Uterus (tissue), 4 donors: ENCODE measurements around the gene CPNE4. TPM values are rescaled to one million over a fixed set of nuclear protein-coding genes. Genes with fewer than 3 reads are reported as not detected.

Source experiments
- DNase-seq, 2 donors: peaks; one replicate each; pipeline ENCODE4 v3.0.0-alpha.2; 2019 to 2020
- H3K27ac ChIP-seq, 2 donors: fragments of 200-600 bp; sonication (generic); 1 replicate in 1 of 2; 2 replicates in 1 of 2; pipeline ENCODE4 v1.5.1; 2016 to 2018
- H3K27me3 ChIP-seq, 2 donors: fragments of 200-600 bp; sonication (generic); one replicate each; pipeline ENCODE4 v1.5.1; 2018 to 2019; ENCODE audit warnings: control low read depth in 1 of 2
- H3K36me3 ChIP-seq, 2 donors: fragments of 200-600 bp; sonication (generic); one replicate each; pipeline ENCODE4 v1.5.1; 2019; ENCODE audit warnings: control low read depth in 1 of 2
- H3K4me1 ChIP-seq, 2 donors: fragments of 200-600 bp; sonication (generic); one replicate each; pipeline ENCODE4 v1.5.1; 2018 to 2019; ENCODE audit warnings: control low read depth in 1 of 2
- H3K4me3 ChIP-seq, 2 donors: fragments of 200-600 bp; sonication (generic); 1 replicate in 1 of 2; 2 replicates in 1 of 2; pipeline ENCODE4 v1.5.1; 2018 to 2019; ENCODE audit warnings: mild to moderate bottlenecking in 1 of 2
- H3K9me3 ChIP-seq, 2 donors: fragments of 200-600 bp; sonication (generic); one replicate each; pipeline ENCODE4 v1.5.1; 2019; ENCODE audit warnings: control low read depth in 1 of 2
- POLR2A ChIP-seq, 2 donors: fragments of 450-650 bp; IDR thresholded peaks; one replicate each; pipeline ENCODE4 v1.6.1; 2016; ENCODE audit warnings: antibody characterized with exemption in 2 of 2, mild to moderate bottlenecking in 1 of 2, moderate library complexity in 1 of 2
- intact Hi-C: fragments of 100-400 bp; cut with DNase I; formaldehyde crosslinking; loops from one replicate; pipeline ENCODE4 v1.15.1; 2023; ENCODE audit warnings: low total_unique reads
- total RNA-seq, 4 donors: library from RNA; depleted of rRNA in 3 of 4; stranded (reverse); fragments of >200 nt in 3 of 4; gene quantifications; one replicate each; pipeline versions ENCODE4 v1.1.0 to v1.2.4, GENCODE V29; 2014 to 2023
- TF ChIP-seq, protein P1 (sequence below), 4 experiments: fragments of 200-600 bp in 2 of 4; fragments of 450-650 bp in 2 of 4; sonication (generic) in 2 of 4; IDR thresholded peaks; one replicate each; pipeline ENCODE4 v1.5.1; 2016 to 2019; ENCODE audit warnings: antibody characterized with exemption in 4 of 4, mild to moderate bottlenecking in 2 of 4, moderate library complexity in 1 of 4
- donor health status: DM: yes; HTN: yes; CAD: no.

Gene CPNE4
- total RNA-seq, 4 donors from 2014 or later, result 0.35 TPM; not detected in 3

DNA sequence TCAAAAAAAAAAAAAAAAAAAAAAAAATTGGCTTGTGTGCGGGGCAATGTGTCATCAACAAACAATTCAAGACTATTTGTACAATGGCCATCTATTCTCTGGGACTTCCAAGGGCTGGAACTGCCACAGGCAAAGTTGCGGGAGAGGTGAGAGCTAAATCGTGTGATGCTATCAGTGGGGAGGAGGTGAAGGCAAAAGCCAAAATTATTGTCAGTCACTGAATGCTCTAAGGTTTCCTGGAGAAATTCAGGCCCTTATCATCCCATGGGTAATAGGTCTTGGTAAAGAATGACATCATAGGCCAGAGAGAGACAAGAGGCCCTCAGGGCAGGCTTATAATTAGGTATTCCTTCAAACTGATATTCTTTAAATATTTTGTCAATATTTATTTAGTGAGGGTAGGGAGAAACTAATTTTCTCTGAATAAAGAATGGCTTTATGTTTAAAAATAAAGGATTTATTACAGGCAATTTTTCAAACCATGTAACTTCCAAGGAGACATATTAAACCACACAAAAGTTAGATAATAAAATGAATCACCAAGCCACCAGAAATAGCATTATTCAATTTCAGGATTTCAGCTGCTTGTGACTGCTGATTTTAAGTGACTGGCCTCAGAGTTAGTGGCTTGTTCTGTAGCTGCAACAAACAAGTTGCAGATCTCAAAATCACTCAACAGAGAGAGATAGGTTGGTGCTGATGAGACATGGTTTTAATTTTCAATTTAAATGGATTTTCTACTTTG is 305.7 kb downstream of the CPNE4 start:
- H3K36me3 ChIP-seq, result no peaks in the 10 kb centered on the region
- no peaks in the 10 kb centered on the region for H3K9me3 ChIP-seq
- no peak overlapping the region for H3K4me3 ChIP-seq
- TF ChIP-seq POLR2A (IDR thresholded peaks at IDR 0.05), result no peak
- TF ChIP-seq, protein P1, sequence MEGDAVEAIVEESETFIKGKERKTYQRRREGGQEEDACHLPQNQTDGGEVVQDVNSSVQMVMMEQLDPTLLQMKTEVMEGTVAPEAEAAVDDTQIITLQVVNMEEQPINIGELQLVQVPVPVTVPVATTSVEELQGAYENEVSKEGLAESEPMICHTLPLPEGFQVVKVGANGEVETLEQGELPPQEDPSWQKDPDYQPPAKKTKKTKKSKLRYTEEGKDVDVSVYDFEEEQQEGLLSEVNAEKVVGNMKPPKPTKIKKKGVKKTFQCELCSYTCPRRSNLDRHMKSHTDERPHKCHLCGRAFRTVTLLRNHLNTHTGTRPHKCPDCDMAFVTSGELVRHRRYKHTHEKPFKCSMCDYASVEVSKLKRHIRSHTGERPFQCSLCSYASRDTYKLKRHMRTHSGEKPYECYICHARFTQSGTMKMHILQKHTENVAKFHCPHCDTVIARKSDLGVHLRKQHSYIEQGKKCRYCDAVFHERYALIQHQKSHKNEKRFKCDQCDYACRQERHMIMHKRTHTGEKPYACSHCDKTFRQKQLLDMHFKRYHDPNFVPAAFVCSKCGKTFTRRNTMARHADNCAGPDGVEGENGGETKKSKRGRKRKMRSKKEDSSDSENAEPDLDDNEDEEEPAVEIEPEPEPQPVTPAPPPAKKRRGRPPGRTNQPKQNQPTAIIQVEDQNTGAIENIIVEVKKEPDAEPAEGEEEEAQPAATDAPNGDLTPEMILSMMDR (IDR thresholded peaks at IDR 0.05), result no peak
- no peak overlapping the region for H3K27ac ChIP-seq
- intact Hi-C loops, result no loop called here
- no peak for DNase-seq
- no peaks in the 10 kb centered on the region for H3K4me1 ChIP-seq
- no peaks in the 10 kb centered on the region for H3K27me3 ChIP-seq

DNA sequence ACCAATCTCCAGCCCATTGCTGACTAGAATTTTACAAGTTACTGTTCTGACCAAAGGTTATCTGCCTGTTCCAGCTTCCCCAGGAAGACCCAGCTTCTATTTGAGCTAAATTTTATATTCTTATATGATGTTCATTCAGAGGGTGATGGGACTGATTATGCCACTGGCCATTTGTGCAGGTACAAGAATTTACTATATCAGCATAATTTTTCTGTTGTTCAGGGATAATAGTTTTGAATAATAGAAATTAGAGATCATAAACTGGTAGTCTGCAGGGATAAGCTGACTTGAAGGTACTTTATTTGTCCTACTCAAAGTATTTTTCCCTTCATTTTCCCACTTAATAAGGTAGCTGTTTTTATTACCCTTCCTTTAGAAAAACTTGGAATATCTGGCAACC is 309.4 kb downstream of the CPNE4 start:
- Histone ChIP-seq H3K27ac (no peak overlapping the region), H3K27me3 (no peaks in the 10 kb centered on the region), H3K4me3 (no peak overlapping the region), H3K9me3 (no peaks in the 10 kb centered on the region), H3K4me1 (no peaks in the 10 kb centered on the region), H3K36me3 (no peaks in the 10 kb centered on the region)
- DNase-seq, result no peak
- TF ChIP-seq, protein P1 (IDR thresholded peaks at IDR 0.05), result no peak
- no peak for TF ChIP-seq POLR2A (IDR thresholded peaks at IDR 0.05)
- intact Hi-C loops, result no loop called here

DNA sequence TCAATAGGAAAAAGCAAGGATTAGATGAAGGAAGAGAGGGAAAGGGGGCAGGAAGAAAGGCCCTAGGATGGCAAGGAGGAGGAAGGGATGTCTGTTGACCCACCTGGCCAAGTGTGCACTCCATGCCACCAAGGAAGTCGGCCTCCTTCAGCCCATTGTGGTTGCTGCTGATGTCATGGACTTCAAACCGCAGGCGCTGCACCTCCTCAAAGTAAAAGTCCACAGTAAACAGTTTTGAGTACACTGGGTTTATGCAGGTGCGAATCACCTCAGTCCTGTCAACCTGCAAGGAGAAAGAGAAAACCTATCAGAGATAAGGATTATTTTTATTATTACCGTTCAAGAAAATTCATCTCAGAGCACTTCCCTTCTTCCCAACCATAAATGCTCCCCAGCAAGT is 311.5 kb downstream of the CPNE4 start:
- no peaks in the 10 kb centered on the region for H3K9me3 ChIP-seq
- no peak for DNase-seq
- intact Hi-C loops, result no loop called here
- H3K27me3 ChIP-seq, result no peaks in the 10 kb centered on the region
- no peak overlapping the region for H3K27ac ChIP-seq
- H3K4me1 ChIP-seq, result no peaks in the 10 kb centered on the region
- TF ChIP-seq, protein P1 (IDR thresholded peaks at IDR 0.05), result no peak
- TF ChIP-seq POLR2A (IDR thresholded peaks at IDR 0.05), result no peak
- no peak overlapping the region for H3K4me3 ChIP-seq
- H3K36me3 ChIP-seq, result no peaks in the 10 kb centered on the region

DNA sequence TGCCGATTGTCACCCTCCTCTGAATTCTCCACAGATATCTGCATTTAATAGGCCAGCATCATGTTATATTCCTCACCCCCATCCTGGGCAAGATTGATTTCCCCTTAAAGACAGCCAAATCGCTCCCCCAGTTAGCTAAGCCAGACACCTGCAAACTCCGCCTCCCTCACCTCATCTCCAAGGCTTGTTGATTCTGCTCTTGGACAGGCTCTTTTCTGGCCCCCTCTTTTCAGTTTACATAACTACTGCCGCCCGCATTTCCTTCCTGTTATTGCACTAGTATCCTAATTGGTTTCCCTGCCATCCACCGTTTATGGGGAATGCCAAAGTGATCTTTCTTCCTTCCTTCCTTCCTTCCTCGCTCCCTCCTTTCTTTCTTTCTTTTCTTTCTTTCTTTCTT is 317.3 kb downstream of the CPNE4 start:
- intact Hi-C loops, result no loop called here
- H3K4me3 ChIP-seq, result no peak overlapping the region
- DNase-seq, result no peak
- no peaks in the 10 kb centered on the region for H3K9me3 ChIP-seq
- TF ChIP-seq, protein P1 (IDR thresholded peaks at IDR 0.05), result no peak
- TF ChIP-seq POLR2A (IDR thresholded peaks at IDR 0.05), result no peak
- H3K4me1 ChIP-seq, result no peaks in the 10 kb centered on the region
- H3K36me3 ChIP-seq, result no peaks in the 10 kb centered on the region
- no peaks in the 10 kb centered on the region for H3K27me3 ChIP-seq
- H3K27ac ChIP-seq, result no peak overlapping the region

DNA sequence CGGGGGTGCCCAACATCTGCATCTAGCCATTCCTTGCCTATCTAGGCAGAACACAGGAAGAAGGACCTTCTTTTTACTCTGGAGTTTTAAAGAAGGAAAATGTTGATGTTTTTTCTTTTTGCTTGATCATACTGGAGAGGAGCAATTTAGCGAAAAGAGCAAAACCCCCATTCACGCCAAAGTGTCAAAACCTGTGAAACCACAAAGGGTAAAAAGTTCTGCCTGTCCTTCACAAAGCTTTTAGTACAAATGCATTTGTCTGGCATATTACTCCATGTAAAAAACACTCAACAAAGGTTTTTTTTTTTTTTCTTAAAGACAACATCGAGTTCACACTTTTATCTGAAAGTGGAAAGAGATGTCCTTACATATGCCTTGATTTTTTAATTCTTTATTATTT is 317.9 kb downstream of the CPNE4 start:
- no peak overlapping the region for H3K27ac ChIP-seq
- DNase-seq, result no peak
- TF ChIP-seq, protein P1 (IDR thresholded peaks at IDR 0.05), result no peak
- no peak for TF ChIP-seq POLR2A (IDR thresholded peaks at IDR 0.05)
- no peak overlapping the region for H3K4me3 ChIP-seq
- H3K27me3 ChIP-seq, result no peaks in the 10 kb centered on the region
- H3K36me3 ChIP-seq, result no peaks in the 10 kb centered on the region
- intact Hi-C loops, result no loop called here
- H3K9me3 ChIP-seq, result no peaks in the 10 kb centered on the region
- no peaks in the 10 kb centered on the region for H3K4me1 ChIP-seq
